Activated T-helper 1 cell treated with anti-CD3 and anti-CD28 coated beads, Interleukin-2, amount 50 U/mL, for 16 hours (primary cell): ENCODE measurements around the gene DENND1A.
"Not testable (repeated sequence)": the region's sequence is repeated elsewhere in the genome, so short reads cannot be mapped to it uniquely, and the experiment has no call there.

Experiments
- DNase-seq, 2 donors: peaks; one replicate each; pipeline ENCODE4 v3.0.0-alpha.2; 2020; ENCODE audit warnings: low read depth in 1 of 2, low spot score in 1 of 2

DENND1A gene

DNA sequence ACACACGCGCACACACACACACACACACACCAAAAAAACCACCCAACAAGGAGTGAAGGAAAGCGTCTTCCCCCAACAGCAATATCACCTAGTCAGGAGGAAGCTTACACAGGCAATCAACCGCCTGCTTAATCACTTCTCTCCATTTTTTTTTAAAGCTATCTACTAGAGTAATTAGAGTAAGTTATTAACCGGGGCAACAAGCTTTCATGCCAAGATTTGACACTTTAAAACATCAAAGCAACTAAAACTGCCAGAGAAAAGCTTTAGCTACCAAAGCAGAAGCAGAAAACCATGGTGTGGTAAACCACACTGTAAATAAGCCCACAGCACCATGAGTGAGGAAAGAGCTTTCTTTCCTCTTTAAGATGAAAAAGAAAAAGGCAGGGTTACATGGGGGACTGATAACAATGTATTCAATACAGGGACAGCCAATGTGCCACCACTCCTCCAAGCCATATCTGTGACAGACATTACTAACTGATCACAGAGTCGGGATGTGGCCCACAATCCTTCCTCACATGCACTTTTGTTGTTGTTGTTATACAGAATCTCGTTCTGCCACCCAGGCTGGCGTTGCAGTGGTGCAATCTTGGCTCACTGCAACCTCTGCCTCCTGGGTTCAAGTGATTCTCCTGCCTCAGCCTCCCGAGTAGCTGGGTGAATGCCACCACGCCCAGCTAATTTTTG is 291.8 kb downstream of the DENND1A start:
- no peak for DNase-seq

DNA sequence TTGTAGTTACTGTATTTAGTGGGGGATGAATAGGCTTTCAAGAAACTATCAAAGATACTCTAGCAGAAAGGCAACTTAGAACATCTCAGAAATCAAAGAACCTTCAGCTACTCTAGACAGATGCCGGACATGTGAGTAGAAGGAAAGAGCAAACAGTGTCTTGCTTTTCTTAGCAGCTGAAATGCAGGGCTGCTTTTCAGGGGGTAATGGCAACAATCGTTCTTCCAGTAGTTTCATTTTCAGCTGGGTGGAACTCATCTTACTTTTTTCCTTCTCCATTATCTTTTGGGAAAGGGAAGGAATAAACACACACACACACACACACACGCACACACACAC is 292.4 kb downstream of the DENND1A start:
- no peak for DNase-seq

DNA sequence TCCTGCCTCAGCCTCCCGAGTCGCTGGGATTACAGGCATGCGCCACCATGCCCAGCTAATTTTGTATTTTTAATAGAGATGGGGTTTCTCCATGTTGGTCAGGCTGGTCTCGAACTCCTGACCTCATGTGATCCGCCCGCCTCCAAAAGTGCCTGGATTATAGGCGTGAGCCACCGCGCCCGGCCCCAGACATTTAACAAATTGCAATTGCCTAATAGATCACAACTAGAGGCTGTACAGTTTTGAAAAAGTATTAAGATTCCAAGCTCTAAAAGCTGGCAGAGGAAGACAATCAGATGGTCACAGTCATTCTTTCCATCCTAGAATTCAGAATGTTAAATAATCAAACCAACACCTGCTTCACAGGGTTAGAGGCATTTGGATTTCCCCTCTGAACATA is 293.1 kb downstream of the DENND1A start:
- not testable (repeated sequence) for DNase-seq

DNA sequence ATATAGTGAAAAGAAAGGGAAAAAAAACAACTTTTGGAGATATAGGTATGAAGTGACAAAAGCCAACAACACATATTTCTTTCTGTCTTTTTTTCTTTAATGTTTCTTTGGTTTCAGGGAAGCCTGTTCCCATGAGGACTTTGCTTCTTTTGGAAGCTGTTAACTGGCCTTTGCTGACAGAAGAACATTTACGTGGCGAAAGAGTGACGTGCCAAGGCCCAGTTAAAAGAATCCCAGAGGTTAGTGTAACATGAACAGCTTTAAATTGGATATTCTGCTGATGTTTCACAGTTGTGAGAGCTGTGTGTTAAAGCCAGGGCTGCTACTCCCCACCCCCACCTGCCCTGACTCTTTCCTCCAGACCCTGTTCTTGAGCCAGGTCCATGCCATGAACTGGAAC is 298.1 kb downstream of the DENND1A start:
- DNase-seq, result no peak

DNA sequence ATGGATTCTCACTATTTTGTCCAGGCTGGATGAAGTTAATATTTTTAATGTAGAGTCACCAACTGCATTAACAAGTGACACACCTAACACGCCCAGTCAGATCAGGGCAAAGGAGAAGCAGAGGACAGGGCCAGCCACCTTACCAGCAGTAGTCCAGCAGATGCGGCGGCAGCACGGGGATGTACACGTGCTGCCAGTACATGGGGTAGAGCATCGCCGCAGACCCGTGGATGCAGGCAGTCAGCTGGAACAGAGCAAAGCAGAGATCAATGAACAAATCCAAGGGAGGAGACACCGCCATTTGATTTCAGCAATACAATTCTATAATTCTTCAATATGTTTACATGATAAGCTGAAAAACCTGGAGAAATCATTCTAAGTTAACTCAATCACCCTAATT is 299.7 kb downstream of the DENND1A start:
- DNase-seq, result no peak

DNA sequence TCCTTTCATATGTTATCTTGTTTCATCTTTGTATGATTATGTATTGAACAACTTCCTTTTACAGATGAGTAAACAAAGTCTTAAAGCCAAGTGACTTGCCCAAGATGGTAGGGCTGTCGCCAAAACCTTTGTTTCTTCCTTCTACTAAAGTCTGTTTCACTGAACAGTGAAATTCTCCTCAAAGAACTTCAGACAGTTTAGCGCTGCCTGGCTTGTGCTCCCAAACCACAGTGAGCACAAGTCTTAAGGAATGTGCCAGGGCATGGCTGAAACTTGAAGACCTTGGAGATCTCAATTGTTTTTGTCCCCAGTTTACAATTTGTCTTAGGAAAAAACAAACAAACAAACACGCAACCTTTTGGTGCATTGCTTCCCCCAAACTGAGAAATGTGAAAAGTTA is 300.4 kb downstream of the DENND1A start:
- no peak for DNase-seq

DNA sequence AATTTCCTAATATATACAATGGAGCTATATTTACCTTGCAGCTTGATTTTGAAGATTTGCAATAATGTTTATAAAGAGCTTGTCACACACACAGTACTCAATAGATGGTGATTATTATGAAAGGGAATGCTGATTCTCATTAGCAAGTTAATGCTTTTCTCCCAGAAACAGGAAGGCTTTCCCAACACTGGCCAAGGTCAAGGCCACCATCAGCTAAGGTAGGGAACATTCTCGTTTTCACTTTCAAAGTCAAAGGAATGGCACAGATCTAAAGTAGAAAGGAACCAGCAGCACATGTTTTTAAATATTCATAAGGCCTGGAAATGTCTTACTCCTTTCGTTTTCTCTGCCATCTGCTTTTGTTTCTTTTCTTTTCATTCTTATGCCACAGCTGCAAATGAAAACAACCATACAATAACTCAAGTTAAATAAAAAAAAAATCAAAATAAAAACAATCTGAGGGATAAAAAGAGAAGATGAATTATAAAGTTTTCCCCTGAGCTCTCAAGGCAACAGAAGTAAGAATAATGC is 307.1 kb downstream of the DENND1A start:
- DNase-seq, result no peak

DNA sequence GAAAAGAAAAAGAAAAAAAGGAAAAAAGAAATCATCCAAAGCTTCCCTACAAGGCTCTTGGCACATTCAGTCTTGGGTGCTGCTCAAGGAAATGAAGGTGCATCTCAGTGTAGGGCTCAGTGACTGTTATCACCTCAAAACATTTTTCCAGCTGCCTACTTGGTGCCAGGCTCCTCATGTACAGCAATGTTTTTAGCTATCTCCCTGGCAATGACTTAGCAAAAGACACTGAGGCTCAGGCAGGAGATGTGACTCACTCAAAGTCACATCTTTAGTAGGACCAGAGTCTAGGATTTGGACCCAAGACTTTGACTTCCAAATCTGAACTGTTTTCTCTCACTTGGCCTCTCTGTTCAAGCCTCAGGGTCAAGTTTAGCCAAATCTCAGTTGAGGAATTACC is 309.7 kb downstream of the DENND1A start:
- DNase-seq, result no peak

DNA sequence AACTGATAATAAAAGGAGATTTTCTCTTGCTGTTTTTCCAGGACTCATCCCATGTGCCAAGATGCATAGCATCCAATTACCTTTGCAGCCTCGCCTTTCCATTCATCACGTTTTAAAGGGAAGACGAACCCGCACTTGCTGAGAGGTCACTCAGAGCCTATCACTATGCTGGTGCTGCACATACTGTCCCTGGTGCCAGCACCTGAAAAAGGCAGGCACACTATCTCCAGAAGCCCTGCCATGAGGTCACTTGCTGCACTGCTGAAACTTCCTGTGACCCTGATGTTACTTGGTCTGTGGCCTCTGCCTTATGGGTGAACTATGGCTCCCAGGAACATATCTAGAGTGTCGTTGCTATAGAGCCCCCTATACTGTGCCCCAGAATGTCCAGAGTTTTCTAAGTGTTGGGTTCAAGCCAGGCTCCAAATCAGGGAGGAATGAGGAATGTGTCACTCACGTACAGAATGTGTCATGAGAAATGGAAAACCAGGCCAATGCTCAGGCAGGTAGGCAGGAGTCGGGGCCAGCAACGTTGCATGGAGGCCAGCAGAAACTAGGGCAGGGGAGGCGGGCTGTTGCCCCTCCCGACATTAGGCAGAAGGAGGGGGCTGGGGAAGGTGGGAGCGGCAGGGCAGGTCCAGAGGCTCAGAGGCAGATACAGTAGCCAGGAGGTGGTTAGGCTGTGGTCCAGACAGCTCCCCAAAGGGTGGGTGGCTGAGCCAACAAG is 311.8 kb downstream of the DENND1A start:
- DNase-seq, result no peak

DNA sequence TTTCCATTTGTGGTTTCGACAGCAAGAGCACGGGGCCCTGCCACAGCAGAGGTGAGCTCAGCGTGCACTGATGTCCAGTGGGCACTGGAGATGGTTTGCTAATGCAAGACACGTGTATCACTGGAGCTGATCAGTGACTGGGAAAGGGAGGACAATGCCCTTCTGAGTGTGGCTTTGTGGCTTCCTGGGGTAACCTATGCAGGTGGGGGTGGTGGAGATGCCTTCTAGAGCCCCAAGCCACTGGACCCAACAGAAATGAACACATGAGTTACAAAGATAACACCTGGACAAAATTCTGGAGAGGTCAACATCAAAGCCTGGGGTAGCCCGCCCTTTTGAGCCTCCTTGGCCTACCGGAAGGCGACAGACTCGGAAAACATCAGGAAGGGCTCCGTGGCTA is 312.6 kb downstream of the DENND1A start:
- DNase-seq, result no peak

DNA sequence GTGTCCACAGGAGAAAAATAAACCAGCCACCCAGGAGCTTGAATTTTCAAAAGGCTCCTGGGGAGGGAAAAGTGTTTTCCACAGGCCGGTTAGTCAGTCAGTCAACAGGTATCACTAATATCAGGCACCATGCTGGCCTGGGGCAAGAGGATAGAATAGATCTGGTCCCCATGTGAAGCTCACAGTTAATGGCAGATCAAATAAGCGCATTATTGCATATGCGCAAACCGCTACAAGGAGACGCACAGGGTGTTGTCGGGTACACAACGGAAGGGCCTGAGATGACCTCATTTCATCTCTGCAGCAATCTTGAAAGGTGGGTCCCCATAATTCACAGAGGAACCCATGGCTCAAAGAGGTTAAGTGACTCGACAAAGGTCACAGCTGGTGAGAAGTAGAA is 313.2 kb downstream of the DENND1A start:
- no peak for DNase-seq

DNA sequence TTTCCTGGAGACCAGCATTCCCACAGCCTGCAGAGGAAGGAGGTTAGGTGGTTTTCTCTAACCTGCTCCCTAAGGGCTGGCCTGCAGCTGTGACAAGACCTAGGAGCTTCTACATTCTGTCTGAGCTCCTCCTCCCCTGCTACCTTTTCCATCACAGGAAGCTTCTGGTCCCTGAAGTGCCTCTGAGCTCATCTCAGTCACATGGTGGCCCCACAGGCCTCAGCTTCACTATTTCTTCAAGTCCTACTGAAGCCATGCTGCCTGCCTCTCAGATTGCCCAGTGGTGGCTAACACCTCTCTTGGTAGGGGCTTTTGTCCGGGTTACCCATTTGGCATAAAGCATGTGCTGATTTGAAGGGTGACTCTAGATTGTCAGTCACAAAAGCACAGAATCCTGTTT is 314.5 kb downstream of the DENND1A start:
- no peak for DNase-seq

DNA sequence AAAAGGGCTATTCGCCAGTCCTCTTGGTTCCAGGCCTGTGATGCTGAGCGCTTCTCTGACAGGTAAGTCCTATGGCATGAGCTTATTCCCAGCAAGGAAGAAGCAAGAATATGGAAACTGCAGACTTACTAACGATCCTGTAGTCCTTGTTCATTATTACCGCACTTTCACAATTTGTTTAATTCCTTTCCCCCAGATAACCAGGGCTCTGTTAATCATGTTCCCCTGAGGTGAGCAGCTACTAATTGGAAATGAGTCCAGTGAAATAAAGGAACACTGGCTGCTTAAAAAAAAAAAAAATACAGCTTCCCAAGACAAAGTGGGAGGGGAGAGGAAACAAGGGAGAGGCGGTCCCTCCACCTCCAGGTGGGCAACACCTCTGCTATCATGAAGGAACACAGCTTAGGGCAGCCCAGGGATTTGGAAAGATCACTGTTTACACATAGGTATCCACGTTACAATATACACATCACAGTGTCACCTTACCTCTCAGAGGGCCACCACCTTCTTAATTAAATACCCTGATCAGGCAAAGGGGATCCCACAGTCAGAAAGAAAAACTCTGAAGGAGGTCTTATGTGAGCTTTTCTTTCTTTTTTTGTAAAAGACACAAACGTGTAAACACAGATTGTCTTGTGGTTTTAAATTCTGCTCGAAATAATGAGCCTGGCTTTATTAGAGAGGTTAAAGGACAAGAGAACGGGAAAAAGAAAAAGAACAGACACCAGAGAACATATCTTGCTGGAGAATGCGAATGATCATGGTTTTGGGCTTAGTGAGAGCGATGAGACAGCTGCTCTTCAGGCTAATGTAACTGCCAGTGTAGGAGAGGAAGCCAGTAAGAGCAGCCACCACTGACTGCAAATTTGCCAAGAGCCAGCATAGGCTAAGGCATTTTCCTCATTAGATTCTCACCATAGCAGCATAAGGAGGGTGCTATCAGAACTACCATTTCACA is 315.3 kb downstream of the DENND1A start:
- no peak for DNase-seq

DNA sequence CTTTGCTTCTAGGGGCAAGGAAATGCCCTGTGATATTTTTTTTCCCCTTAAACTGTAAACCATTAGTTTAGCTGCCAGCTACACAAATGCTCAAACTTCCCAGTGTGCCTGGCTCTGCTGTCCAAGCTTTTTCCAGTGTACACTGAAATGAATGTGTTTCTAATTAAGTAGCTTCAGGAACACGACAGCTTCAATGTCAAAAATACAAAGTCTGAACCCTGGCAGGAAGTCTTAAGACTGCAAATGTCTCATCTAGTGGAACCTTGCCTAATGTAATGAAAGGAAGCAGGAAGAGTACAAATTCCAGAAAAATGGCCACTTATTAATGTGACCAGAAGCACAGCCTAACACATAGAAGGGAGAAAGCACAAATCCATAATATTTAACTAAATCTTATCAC is 318.7 kb downstream of the DENND1A start:
- no peak for DNase-seq

DNA sequence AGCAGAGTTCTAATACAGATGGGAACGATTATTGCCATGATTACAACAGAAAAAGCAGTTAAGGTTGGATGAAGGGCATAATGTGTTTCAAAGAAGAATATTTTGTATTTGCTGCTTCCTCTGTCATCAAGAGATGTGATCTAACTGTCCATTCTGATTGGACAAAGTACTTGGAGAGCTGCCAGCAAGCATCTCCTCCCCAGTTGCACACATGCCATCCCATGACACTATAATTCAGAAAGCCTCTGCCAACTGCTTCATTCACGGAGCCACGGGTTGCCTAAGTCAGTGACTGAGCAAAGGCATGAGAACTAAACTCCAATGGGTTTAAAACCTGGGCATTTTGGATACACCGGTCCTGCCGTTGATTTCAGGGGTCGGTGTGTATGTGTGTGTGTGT is 320.1 kb downstream of the DENND1A start:
- no peak for DNase-seq

DNA sequence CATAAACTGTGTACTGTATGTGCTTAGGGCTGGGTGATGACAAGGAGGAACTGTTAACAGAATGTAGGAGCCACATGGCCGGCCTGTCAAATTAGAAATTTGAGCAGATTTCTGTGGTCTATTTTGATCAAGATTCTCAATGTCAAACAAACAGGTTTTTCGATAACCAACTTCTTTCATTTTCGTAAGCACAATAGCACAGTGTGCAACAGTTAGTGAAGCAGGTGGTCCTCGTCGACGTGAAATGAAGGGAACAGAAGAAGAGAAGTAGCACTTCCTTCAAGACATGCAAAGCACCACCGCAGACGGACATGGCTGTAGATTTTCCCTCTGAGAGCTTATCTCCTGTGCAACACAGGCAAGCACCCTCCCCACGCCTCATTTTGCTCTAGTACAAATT is 321.8 kb downstream of the DENND1A start:
- no peak for DNase-seq

DNA sequence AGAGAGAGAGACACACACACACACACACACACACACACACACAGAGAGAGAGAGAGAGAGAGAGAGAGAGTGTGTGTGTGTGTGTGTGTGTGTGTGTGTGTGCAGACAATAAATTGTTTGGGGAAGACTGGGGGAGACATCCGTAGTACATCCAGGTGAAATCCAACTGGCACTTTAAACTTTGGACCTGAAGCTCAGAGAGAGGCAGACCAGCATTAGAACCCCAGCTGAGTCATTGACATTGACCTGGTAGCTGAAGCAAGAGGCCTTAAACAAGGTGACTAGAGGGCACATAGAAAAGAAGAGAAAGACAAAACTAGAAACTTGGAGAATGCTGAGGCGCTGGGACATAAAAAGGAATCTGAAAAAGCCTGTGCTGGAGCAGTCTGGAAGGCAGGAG is 322.4 kb downstream of the DENND1A start:
- DNase-seq, result no peak

DNA sequence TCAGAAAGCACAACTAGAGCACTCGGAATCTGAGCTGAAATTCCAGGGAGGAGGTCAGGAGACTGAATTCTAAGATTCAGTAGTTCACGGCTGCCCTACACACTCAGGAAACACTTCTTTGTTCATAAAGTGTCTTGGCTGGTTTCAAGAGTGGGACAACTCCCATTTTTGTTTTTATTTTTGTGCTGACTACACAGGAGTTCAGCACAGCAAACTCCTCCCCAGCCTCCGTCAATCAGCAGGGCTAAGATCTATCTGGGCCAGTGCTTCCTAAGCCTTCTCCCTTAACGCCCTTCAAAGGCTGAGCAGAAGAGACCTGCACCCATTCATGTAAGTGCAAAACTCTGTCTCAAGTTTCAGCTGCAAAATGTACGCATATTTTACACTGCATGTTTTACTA is 323.8 kb downstream of the DENND1A start:
- no peak for DNase-seq

DNA sequence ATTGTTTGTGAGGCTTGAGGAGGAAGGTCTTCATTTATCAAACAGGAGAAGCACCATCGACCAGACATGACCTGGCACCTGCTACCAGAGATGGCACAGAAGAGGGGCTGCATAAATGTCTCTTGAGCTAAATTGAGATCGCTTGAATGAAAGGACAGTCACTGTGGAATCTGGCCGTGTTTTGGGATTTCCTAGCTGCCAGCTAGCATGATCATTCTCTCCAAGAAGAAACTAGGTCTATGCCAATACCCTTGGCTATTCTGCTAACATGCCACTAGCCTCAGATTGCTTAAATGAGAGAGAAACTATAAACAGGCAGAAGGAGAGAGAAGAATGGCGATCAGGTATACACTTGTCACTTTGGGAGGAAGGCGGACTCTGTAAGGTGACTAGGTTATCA is 324.6 kb downstream of the DENND1A start:
- DNase-seq, result no peak

DNA sequence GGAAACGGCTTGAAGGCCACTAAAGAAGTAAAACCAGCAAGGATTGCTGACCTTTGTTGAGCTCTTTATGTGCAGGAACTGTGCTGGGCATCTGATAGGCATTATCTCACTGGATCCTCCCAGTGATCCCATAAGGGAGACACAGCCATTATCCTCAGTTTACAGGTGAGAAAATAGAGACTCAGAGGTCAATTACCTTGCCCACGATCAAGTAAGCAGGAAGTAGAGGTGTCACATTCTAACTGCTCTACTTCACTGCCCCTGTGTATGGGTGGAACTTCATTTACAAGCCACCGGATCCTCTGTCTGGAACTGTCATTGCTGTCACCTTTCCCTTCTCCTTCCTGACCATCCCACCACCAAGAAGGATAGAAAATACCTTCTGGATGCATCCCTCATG is 325.1 kb downstream of the DENND1A start:
- DNase-seq, result no peak

DNA sequence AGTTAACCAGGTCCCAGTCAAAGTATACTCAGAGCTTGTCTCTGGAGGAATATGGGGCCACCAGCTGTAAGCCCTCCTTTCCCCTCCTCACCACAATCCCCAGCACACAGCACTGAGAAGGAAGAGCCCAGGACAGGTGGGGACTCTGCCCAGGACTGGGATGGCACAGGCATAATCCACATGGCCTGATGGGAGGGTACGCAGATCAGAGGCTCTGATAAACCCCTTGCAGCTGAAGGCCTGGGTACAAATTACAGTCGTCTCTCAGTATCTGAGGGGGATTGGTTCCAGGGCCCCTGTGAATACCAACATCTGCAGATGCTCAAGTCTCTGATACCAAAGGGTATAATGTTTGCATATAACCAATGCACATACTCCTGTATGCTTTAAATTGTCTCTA is 328.1 kb downstream of the DENND1A start:
- no peak for DNase-seq

DNA sequence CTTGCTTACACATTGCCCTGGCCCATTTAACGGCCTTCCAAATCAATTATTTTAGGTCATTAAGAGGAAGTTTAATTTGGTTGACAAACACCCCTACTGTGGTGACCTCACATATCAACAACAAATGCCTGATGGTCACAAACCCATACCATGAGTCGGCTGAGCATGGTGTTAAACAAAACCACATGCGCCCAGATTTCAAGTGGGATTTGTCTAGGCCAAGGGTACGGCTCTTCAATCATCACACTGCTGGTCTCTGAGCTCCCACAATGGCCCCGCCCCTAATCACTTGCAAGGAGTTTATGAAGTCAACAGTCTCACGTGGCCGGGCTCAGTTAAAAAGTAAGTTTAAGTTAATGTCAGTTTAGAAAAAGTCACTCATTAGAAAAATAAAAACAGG is 330.1 kb downstream of the DENND1A start:
- no peak for DNase-seq
